Left hindlimb (tissue), 1 donor: Measurements from ENCODE around the gene CEP350.
"Not testable (repeated sequence)": the region's sequence is repeated elsewhere in the genome, so short reads cannot be mapped to it uniquely, and the experiment has no call there.

Experiments
- DNase-seq: peaks from one replicate; pipeline ENCODE4 v3.0.0-alpha.2; 2018

CEP350 gene

DNA sequence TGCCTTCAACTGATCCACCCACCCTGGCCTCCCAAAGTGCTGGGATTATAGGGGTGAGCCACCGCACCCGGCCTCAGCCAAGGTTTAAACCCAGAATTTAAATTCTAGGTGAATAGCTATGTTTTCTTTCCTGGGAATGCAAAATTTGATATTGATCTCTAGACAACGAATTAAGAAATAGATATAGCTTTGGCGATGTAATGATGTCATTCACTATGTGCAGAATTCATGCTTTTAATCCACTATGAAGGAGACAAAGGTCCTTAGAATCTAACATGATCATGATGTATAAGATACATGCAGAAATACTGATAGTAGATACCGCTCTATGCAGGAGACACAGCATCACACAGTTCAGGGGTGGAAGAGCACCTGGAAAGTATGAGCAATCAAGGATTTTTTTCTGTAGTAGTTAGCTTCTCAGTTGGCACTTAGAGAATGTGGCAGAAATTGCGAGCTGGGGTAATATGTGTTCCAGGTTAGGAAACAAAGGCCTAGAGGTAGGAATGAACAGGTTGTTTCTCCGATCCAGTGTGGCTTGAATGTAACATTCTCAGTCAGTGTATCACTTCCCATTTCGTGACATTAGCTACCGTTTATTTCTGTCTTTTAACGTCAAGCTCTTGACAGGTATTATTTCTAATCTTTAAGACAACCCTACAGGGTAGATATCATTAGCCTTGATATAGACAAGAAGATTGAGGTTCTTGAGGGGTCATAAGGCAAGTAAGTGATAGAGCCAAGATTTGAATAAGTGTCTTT lies 3.0 kb upstream of the CEP350 start:
- no peak for DNase-seq

DNA sequence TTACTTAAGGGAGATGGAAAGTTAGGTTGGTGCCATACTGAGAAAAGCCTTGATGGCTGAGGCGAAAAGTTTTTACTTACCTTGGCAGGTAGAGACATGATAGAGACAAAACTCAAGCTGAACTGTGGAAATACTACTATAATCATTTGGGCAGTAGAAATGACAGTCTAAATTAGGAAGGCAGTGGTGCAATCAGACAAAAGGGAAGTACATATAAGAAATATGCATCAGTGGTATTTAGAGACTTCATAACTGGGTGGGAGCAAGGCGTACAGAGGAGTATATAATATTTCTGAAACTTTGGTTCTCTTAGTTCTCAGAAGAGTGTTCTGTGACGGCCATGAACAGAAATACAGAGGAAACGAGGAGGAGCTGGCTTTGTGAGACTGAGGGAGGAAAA lies 2.4 kb upstream of the CEP350 start:
- DNase-seq: no peak

- DNase-seq: no peak
These were observed 577 bp upstream of the CEP350 start for GRCh38 chr1:179953974-179954492.

GRCh38 chr1:179955287-179955680 lies 674 bp downstream of the CEP350 start:
- DNase-seq: no peak

GRCh38 chr1:179955731-179956130 lies 1.1 kb downstream of the CEP350 start:
- no peak for DNase-seq

- DNase-seq: no peak
These were observed 3.7 kb downstream of the CEP350 start for GRCh38 chr1:179958359-179958758.

DNA sequence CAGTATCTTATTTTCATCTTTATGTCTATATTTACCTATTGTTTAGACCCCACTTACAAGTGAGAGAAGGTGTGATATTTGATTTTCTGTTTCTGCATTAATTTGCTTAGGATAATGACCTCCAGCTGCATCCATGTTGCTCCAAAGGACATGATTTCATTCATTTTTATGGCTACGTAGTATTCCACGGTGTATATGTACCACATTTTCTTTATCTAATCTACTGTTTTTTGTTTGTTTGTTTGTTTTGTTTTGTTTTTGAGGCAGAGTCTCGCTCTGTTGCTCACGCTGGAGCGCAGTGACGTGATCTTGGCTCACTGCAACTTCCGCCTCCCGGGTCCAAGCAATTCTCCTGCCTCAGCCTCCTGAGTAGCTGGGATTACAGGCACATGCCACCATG lies 7.6 kb downstream of the CEP350 start:
- DNase-seq: not testable (repeated sequence)

- no peak for DNase-seq
These were observed 11.9 kb downstream of the CEP350 start for GRCh38 chr1:179966551-179966950.

- DNase-seq: no peak
These were observed 13.8 kb downstream of the CEP350 start for GRCh38 chr1:179968284-179968993.

GRCh38 chr1:179968994-179969919 lies 14.6 kb downstream of the CEP350 start:
- DNase-seq: no peak

GRCh38 chr1:179969962-179970361 lies 15.4 kb downstream of the CEP350 start:
- no peak for DNase-seq

GRCh38 chr1:179971563-179972496 lies 17.2 kb downstream of the CEP350 start:
- DNase-seq: no peak

DNA sequence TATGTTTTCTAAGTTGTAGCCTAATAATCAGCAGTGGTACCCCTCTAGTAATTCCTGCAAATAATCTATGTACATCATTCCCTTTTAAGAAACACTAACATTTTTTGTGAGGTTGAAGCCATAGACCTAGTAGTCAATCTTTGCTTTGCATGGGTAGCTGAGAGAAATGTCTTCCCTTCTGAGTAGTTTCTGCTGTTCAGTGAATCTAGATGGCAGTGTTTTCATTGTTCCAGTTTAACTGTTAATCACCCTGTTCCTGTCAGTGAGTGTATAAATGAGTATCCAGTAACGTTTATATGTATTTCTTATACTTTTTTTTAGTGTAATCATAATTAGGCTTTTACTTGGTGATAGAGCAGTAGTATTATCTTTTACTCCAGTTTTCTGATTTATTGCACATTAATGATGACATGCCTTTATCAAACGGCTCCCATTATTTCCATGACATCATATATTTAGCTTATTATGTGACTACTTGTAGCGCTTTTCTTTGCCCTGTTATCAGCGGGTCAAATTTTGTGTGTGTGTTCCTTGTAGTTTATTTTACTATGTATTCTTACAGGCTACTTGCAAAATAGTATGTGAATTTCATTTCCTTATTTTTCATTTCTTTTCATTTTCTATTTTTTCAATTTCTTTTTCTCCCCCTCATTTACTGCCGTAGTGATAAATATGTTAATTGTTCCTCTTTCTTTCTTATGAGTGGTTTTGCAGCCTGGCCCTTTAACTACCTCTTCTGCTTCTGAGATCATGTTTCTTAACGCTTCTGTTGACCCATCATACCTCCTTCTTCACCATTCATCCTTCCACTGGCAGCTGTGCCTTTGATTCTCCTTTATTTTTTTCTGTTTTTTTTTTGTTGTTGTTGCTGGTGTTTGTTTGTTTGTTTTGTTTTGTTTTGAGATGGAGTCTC lies 18.8 kb downstream of the CEP350 start:
- no peak for DNase-seq

DNA sequence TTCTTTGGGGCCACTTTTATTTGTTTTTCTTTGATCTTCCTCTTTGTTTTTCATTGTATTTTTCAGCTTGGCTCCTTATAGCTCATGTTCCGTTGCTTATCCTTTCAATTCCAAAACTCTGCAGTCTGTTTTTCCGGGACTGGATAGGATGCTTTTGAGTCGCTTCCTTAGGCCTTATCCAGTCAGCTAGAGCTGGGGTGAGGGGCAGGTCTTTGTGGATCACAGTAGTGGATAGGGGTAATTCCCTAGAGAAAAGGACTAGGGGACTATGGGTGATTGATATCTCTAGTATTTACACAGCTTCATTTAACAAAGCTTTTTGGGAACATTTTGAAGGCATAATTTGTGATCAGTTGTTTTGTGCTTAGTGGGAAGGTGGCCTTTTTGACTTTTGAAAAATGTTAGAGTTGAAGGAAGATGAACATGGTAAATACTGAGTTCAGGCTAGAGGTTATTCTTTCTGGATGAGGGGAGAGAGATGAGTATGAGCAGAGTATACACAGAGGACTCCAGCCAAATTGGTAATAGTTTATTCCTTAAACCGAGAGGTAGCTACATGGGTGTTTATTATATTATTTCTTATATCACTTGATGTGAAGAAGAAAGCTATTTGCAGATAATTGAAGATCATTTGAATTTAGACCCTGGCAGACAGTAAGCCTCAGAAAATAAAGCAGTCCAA lies 22.5 kb downstream of the CEP350 start:
- no peak for DNase-seq

DNA sequence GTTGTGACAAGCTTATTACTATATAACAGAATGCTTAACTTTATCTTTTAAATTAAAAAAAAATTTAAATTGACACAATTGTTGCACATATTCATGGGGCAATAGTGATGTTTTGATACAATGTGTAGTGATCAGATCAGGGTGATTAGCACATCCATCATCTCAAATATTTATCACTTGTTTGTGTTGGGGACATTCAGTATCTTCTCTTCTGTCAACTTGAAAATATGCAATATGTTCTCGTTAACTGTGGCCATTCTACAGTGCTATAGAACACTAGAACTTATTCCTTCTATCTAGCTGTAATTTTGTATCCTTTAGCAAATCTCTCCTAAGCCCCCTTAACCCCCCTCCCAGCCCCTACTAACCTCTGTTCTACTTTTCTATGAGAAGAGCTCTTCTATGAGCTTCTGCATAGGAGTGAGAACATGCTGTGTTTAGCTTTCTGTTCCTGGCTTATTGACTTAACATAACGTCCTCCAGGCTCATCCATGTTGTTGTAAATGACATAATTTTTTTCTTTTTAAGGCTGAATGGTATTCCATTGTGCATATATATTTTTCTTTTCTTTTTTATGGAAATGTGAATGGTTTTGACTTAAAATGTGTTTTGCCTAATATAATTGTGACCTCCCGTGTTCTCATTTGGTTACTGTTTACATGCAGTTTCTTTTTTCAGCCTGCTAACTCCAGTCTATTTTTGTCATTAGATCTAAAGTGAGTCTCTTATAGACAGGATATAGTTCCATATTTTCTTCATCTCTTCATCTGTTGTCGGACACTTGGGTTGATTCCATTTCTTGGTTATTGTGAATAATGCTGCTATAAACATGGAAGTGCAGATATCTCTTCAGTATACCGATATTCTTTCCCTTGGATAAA lies 23.8 kb downstream of the CEP350 start:
- DNase-seq: no peak

- no peak for DNase-seq
These were observed 29.5 kb downstream of the CEP350 start for GRCh38 chr1:179984101-179984500.

GRCh38 chr1:179984942-179985341 lies 30.3 kb downstream of the CEP350 start:
- no peak for DNase-seq

DNA sequence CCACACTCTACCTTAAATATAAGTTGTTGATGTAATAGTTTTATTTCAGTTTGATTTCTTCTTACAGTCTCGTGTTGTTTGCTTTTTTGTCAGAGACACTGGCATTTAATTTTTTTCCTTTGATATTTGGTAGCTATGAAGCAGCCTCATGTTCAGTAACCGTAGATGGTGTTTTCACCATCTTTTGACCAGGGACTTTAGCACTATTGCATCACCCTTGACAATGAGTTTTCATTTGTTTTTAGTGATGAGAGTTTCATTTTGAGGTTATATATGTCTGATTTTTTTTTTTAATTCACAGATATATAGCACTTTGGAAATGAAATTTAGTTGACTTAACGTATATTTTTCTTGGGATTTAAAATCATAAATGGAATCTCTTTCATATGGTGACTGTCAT lies 36.2 kb downstream of the CEP350 start:
- no peak for DNase-seq

- no peak for DNase-seq
These were observed 41.0 kb downstream of the CEP350 start for GRCh38 chr1:179995576-179995975.
